Epithelial cell of esophagus (primary cell): ENCODE data around the gene SORBS1.

Source experiments
- DNase-seq: peaks from one replicate; pipeline ENCODE4 v3.0.0; 2010; ENCODE audit warnings: low read depth
- H3K4me3 ChIP-seq: 2 replicates; pipeline ENCODE4 v1.5.1; 2011; ENCODE audit warnings: mild to moderate bottlenecking, low read length, control low read depth
- CTCF ChIP-seq: IDR thresholded peaks from 2 replicates; pipeline ENCODE4 v1.5.1; 2011; ENCODE audit warnings: low read depth, mild to moderate bottlenecking, low read length, control low read depth, inconsistent platforms; ENCODE audit not compliant: insufficient read depth; ENCODE audit errors: missing control alignments

SORBS1 gene

GRCh38 chr10:95265572-95265971, 295.6 kb downstream of the SORBS1 start:
- no peak overlapping the region for H3K4me3 ChIP-seq
- no peak for TF ChIP-seq CTCF
- no peak for DNase-seq

- DNase-seq, result peak; percentile 96
- no peak overlapping the region for H3K4me3 ChIP-seq
- no peak for TF ChIP-seq CTCF
Measured at GRCh38 chr10:95264227-95265051, 296.7 kb downstream of the SORBS1 start.

- no peak for TF ChIP-seq CTCF
Measured at GRCh38 chr10:95263864-95264226, 297.3 kb downstream of the SORBS1 start.

GRCh38 chr10:95262763-95263518, 298.2 kb downstream of the SORBS1 start:
- no peak for TF ChIP-seq CTCF
- no peak for DNase-seq
- no peak overlapping the region for H3K4me3 ChIP-seq

More at GRCh38 chr10:95263864-95264226, 297.3 kb downstream of the SORBS1 start:
- H3K4me3 ChIP-seq, result no peak overlapping the region
- DNase-seq, result no peak

- no peak for DNase-seq
- no peak for TF ChIP-seq CTCF
- H3K4me3 ChIP-seq, result no peak overlapping the region
Measured at GRCh38 chr10:95261926-95262325, 299.2 kb downstream of the SORBS1 start.
